ENCODE measurements around the gene THSD7A. TPM values are rescaled to one million over a fixed set of nuclear protein-coding genes. Genes with fewer than 3 reads are reported as not detected.

The THSD7A gene
- total and polyA plus RNA-seq, 4 donors, result 0.15 to 2.7 (median 1.9) TPM

GRCh38 chr7:11369696-11370095 is 462.3 kb downstream of the THSD7A start:
- TF ChIP-seq JUND (IDR thresholded peaks at IDR 0.05), result no peak
- no peaks in the 10 kb centered on the region for H3K27me3 ChIP-seq (ENCODE audit: control insufficient read depth in 4 of 4, insufficient read depth in 4 of 4, low read length in 3 of 4)
- no peak overlapping the region for H3K4me3 ChIP-seq (ENCODE audit: low read depth in 1 of 3, low read length in 3 of 3)
- no peak for DNase-seq (ENCODE audit: low spot score)
- WGBS, result 93% methylated on average over 1 of the region's 1 CpG
- no peak overlapping the region for H3K27ac ChIP-seq (ENCODE audit: low read depth in 1 of 2, low read length in 2 of 2)
- peaks cover 0 to 6% (median 2%) of the 10 kb centered on the region in 4 donors for H3K4me1 ChIP-seq (ENCODE audit: control insufficient read depth in 4 of 4, insufficient read depth in 4 of 4, low read length in 3 of 4)
- no peaks in the 10 kb centered on the region for H3K9me3 ChIP-seq (ENCODE audit: control insufficient read depth in 4 of 4, low read length in 3 of 4)
- no peaks in the 10 kb centered on the region for H3K36me3 ChIP-seq (ENCODE audit: control insufficient read depth in 4 of 4, insufficient read depth in 3 of 4, low read depth in 1 of 4, low read length in 3 of 4)
- H3K9ac ChIP-seq (ENCODE audit: low read depth in 1 of 2, low read length in 2 of 2), result no peak overlapping the region

GRCh38 chr7:11366118-11366517 is 465.9 kb downstream of the THSD7A start:
- 94% methylated on average over 4 of the region's 4 CpGs for WGBS

GRCh38 chr7:11358637-11359036 is 473.4 kb downstream of the THSD7A start:
- H3K27me3 ChIP-seq (ENCODE audit: control insufficient read depth in 4 of 4, insufficient read depth in 4 of 4, low read length in 3 of 4), result no peaks in the 10 kb centered on the region
- no peaks in the 10 kb centered on the region for H3K36me3 ChIP-seq (ENCODE audit: control insufficient read depth in 4 of 4, insufficient read depth in 3 of 4, low read depth in 1 of 4, low read length in 3 of 4)
- no peak for DNase-seq (ENCODE audit: low spot score)
- H3K4me3 ChIP-seq (ENCODE audit: low read depth in 1 of 3, low read length in 3 of 3), result no peak overlapping the region
- no peak overlapping the region for H3K9ac ChIP-seq (ENCODE audit: low read depth in 1 of 2, low read length in 2 of 2)
- H3K27ac ChIP-seq (ENCODE audit: low read depth in 1 of 2, low read length in 2 of 2), result no peak overlapping the region
- TF ChIP-seq HNF4G (IDR thresholded peaks at IDR 0.05) (no peak), HNF4A (conservative IDR thresholded peaks at IDR 0.05) (no peak), RAD21 (IDR thresholded peaks at IDR 0.05) (no peak), GABPA (IDR thresholded peaks at IDR 0.05 in 1 of 2, conservative IDR thresholded peaks at IDR 0.05 in 1 of 2) (no peak), RXRA (IDR thresholded peaks at IDR 0.05) (no peak), JUND (IDR thresholded peaks at IDR 0.05) (no peak), ZBTB33 (IDR thresholded peaks at IDR 0.05) (no peak), MAX (IDR thresholded peaks at IDR 0.05) (no peak), CTCF (IDR thresholded peaks at IDR 0.05; ENCODE audit: low read depth, low read length, missing input control) (no peak), EGR1 (IDR thresholded peaks at IDR 0.05; ENCODE audit: low read depth in 2 of 2) (no peak), FOXA1 (IDR thresholded peaks at IDR 0.05) (no peak), SP1 (IDR thresholded peaks at IDR 0.05) (no peak)
- H3K4me1 ChIP-seq (ENCODE audit: control insufficient read depth in 4 of 4, insufficient read depth in 4 of 4, low read length in 3 of 4), result no peaks in the 10 kb centered on the region
- H3K9me3 ChIP-seq (ENCODE audit: control insufficient read depth in 4 of 4, low read length in 3 of 4), result no peaks in the 10 kb centered on the region
- 98% methylated on average over 1 of the region's 1 CpG for WGBS

More at GRCh38 chr7:11366118-11366517, 465.9 kb downstream of the THSD7A start:
- H3K36me3 ChIP-seq (ENCODE audit: control insufficient read depth in 4 of 4, insufficient read depth in 3 of 4, low read depth in 1 of 4, low read length in 3 of 4), result no peaks in the 10 kb centered on the region
- no peak for TF ChIP-seq NR2F2 (IDR thresholded peaks at IDR 0.05)
- TF ChIP-seq TAF1 (conservative IDR thresholded peaks at IDR 0.05), result no peak
- TF ChIP-seq MAX (IDR thresholded peaks at IDR 0.05), result no peak
- no peak for TF ChIP-seq EGR1 (IDR thresholded peaks at IDR 0.05; ENCODE audit: low read depth in 2 of 2)
- TF ChIP-seq ZBTB33 (IDR thresholded peaks at IDR 0.05), result no peak
- no peak overlapping the region for H3K4me3 ChIP-seq (ENCODE audit: low read depth in 1 of 3, low read length in 3 of 3)
- H3K27ac ChIP-seq (ENCODE audit: low read depth in 1 of 2, low read length in 2 of 2), result no peak overlapping the region
- no peaks in the 10 kb centered on the region for H3K4me1 ChIP-seq (ENCODE audit: control insufficient read depth in 4 of 4, insufficient read depth in 4 of 4, low read length in 3 of 4)
- H3K9me3 ChIP-seq (ENCODE audit: control insufficient read depth in 4 of 4, low read length in 3 of 4), result no peaks in the 10 kb centered on the region
- no peak overlapping the region for H3K9ac ChIP-seq (ENCODE audit: low read depth in 1 of 2, low read length in 2 of 2)
- no peak for DNase-seq (ENCODE audit: low spot score)
- no peaks in the 10 kb centered on the region for H3K27me3 ChIP-seq (ENCODE audit: control insufficient read depth in 4 of 4, insufficient read depth in 4 of 4, low read length in 3 of 4)

Data from liver (tissue), 9 donors.